K562 (cell line): ENCODE results near the gene LIX1L. TPM values are rescaled to one million over a fixed set of nuclear protein-coding genes. Genes with fewer than 3 reads are reported as not detected.

Source experiments
- ARNT ChIP-seq, 2 experiments: fragments of 450-650 bp; IDR thresholded peaks; 2 replicates each; pipeline ENCODE4 v1.6.1; 2016; ENCODE audit warnings: mild to moderate bottlenecking in 1 of 2
- BCOR ChIP-seq: fragments of 450-650 bp; IDR thresholded peaks from 2 replicates; pipeline ENCODE4 v1.6.1; 2016
- ELF2 ChIP-seq: fragments of 250-450 bp; sonication (Bioruptor Pico); IDR thresholded peaks from 2 replicates; pipeline ENCODE4 v1.5.0; 2021; ENCODE audit warnings: mild to moderate bottlenecking
- FOXK2 ChIP-seq, 2 experiments: fragments of 450-650 bp; IDR thresholded peaks in 1 of 2; conservative IDR thresholded peaks in 1 of 2; 2 replicates each; pipeline ENCODE4 v1.6.1; 2016; ENCODE audit warnings: low read depth in 2 of 2, mild to moderate bottlenecking in 1 of 2
- HDAC2 ChIP-seq: fragments of 450-650 bp; IDR thresholded peaks from 2 replicates; pipeline ENCODE4 v1.6.1; 2016; ENCODE audit warnings: mild to moderate bottlenecking
- HDGF ChIP-seq: fragments of 450-650 bp; IDR thresholded peaks from 2 replicates; pipeline ENCODE4 v1.6.1; 2016
- KLF13 ChIP-seq: fragments of 450-650 bp; IDR thresholded peaks from 2 replicates; pipeline ENCODE4 v1.6.1; 2016; ENCODE audit warnings: missing genetic modification characterization, low read depth, mild to moderate bottlenecking, missing compliant biosample characterization, moderate library complexity, borderline replicate concordance
- MAFK ChIP-seq: IDR thresholded peaks from 2 replicates; pipeline ENCODE4 v1.6.1; 2011; ENCODE audit warnings: low read length, improper control_type of control experiment
- MEF2A ChIP-seq: IDR thresholded peaks from 2 replicates; pipeline ENCODE4 v1.6.1; 2011; ENCODE audit warnings: low read depth, mild to moderate bottlenecking, low read length, moderate library complexity; ENCODE audit not compliant: control insufficient read depth
- POLR3A ChIP-seq: IDR thresholded peaks from 2 replicates; pipeline ENCODE4 v1.6.1; 2011; ENCODE audit warnings: borderline replicate concordance, mild to moderate bottlenecking, moderate library complexity; ENCODE audit not compliant: insufficient read length, insufficient read depth; ENCODE audit errors: extremely low read depth
- SMAD4 ChIP-seq: fragments of 250-450 bp; sonication (Bioruptor Pico); conservative IDR thresholded peaks from 2 replicates; pipeline ENCODE4 v1.8.0; 2021; ENCODE audit warnings: inconsistent platforms, mild to moderate bottlenecking, moderate library complexity
- SNRNP70 ChIP-seq: fragments of 200-400 bp; formaldehyde crosslinking; optimal IDR thresholded peaks from 2 replicates; pipeline ENCODE3; 2017; ENCODE audit warnings: low read depth, low read length
- TBP ChIP-seq: optimal IDR thresholded peaks from 2 replicates; pipeline ENCODE3; 2011; ENCODE audit warnings: low read depth, low read length, improper control_type of control experiment
- ZNF707 ChIP-seq: fragments of 250-450 bp; sonication (Bioruptor Pico); conservative IDR thresholded peaks from 2 replicates; pipeline ENCODE4 v1.8.0; 2022; ENCODE audit warnings: inconsistent platforms, mild to moderate bottlenecking, moderate library complexity
- polyA plus RNA-seq, 8 experiments: library from polyadenylated mRNA; depleted of rRNA in 4 of 8; stranded (reverse) in 5 of 8; unstranded in 3 of 8; fragments of >200 nt; fragmentation: Nextera tagmentation in 2 of 8; fragmentation: Illumina TruSeq in 1 of 8; extraction: Ambion mirVana in 2 of 8; extraction: Trizol in 1 of 8; gene quantifications; 2 replicates each; pipeline versions ENCODE4 v1.2.1 to v1.2.3, GENCODE V29; 2011 to 2014; ENCODE audit warnings: inconsistent platforms in 1 of 8, missing spikeins in 1 of 8
- total RNA-seq, 7 experiments: library from RNA; depleted of rRNA in 6 of 7; stranded (reverse); fragments of >200 nt in 6 of 7; fragmentation: Illumina TruSeq in 2 of 7; extraction: Trizol in 2 of 7; gene quantifications; 2 replicates each; pipeline versions ENCODE4 v1.2.1 to v1.2.3, GENCODE V29; 2011 to 2021; ENCODE audit warnings: low replicate concordance in 1 of 7
- TF ChIP-seq, protein P1 (sequence below): fragments of 250-450 bp; sonication (Bioruptor Pico); IDR thresholded peaks from 2 replicates; pipeline ENCODE4 v1.9.0; 2021; ENCODE audit warnings: mild to moderate bottlenecking
- TF ChIP-seq, protein P2 (sequence below): fragments of 450-650 bp; IDR thresholded peaks from 2 replicates; pipeline ENCODE4 v1.6.1; 2017; ENCODE audit warnings: antibody characterized with exemption
- TF ChIP-seq, protein P3 (sequence below), 2 experiments: fragments of 450-650 bp in 1 of 2; sonication (generic) in 1 of 2; formaldehyde crosslinking in 1 of 2; IDR thresholded peaks; 2 replicates each; pipeline versions ENCODE4 v1.7.1 to v1.9.0; 2016 to 2022; ENCODE audit warnings: inconsistent platforms in 1 of 2, mild to moderate bottlenecking in 1 of 2, missing genetic modification reagents in 1 of 2

The LIX1L gene
- total and polyA plus RNA-seq, 9 of the 15 experiments (the other 6 are each of a cell fraction or from before 2014, with no cell fraction given): 4.6 to 26.5 (median 12.5) TPM

DNA sequence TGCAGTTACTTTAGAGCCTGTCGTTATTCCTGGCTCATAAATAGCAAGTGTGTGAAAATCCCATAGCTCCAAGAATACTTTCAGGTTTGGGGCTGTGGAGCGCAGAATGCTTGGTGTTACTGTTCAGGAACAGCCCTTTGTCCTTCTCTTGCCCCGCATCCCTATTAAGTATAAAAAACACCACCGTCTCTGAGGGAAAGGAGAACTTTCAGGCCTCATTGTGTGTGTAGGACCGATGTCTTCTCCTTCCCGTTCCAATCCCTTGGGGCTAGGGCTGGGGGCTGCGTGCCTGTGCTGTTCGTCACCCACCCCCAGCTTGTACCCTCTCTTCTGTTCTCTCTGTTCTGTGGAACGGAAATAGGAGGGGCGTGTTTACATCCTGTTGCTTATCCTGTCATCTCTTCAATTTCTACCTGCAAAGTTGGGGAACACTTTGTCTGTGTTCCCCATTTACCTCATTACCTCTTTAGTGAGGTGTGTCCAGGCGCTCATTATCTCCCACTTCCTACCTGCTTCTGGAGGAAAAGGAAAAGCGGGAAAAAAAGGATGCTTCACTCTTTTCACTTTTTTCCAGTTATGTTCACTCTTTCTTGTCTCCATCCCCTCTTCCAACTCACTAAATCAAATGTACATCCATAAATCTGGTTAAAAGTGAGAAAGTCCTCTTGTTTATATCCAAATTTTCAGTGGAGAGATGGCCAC lies 39.4 kb upstream of the LIX1L start (continued):
- TF ChIP-seq ZNF707 (CRISPR knock-in tag) (no peak), SNRNP70 (no peak), SMAD4 (CRISPR knock-in tag) (peak; percentile 7; the same call in 1 of the 2 replicates), BCOR (no peak), POLR3A (no peak), TBP (peak; percentile 47), KLF13 (0 out of 2 replicates have a peak, but pooled peaks have one; percentile 20), HDAC2 (peak; percentile 16), FOXK2 (conservative IDR thresholded peaks at IDR 0.05 in 1 of 2, IDR thresholded peaks at IDR 0.05 in 1 of 2; ENCODE audit: low read depth in 2 of 2) (peak; percentile 95 to 98), ELF2 (CRISPR knock-in tag) (0 out of 2 replicates have a peak, but pooled peaks have one; percentile 8), HDGF (peak; percentile 90; the same call in 1 of the 2 replicates), ARNT (IDR thresholded peaks at IDR 0.05) (peak in 1 of 2 experiments; percentile 8; a peak in 2 of 4 replicates), MAFK (no peak), MEF2A (0 out of 2 replicates have a peak, but pooled peaks have one; percentile 43)
- TF ChIP-seq, protein P1, sequence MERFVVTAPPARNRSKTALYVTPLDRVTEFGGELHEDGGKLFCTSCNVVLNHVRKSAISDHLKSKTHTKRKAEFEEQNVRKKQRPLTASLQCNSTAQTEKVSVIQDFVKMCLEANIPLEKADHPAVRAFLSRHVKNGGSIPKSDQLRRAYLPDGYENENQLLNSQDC (CRISPR knock-in tag): 0 out of 2 replicates have a peak, but pooled peaks have one; percentile 7
- TF ChIP-seq, protein P2, sequence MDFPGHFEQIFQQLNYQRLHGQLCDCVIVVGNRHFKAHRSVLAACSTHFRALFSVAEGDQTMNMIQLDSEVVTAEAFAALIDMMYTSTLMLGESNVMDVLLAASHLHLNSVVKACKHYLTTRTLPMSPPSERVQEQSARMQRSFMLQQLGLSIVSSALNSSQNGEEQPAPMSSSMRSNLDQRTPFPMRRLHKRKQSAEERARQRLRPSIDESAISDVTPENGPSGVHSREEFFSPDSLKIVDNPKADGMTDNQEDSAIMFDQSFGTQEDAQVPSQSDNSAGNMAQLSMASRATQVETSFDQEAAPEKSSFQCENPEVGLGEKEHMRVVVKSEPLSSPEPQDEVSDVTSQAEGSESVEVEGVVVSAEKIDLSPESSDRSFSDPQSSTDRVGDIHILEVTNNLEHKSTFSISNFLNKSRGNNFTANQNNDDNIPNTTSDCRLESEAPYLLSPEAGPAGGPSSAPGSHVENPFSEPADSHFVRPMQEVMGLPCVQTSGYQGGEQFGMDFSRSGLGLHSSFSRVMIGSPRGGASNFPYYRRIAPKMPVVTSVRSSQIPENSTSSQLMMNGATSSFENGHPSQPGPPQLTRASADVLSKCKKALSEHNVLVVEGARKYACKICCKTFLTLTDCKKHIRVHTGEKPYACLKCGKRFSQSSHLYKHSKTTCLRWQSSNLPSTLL: peak; percentile 15; the same call in 1 of the 2 replicates
- TF ChIP-seq, protein P3, sequence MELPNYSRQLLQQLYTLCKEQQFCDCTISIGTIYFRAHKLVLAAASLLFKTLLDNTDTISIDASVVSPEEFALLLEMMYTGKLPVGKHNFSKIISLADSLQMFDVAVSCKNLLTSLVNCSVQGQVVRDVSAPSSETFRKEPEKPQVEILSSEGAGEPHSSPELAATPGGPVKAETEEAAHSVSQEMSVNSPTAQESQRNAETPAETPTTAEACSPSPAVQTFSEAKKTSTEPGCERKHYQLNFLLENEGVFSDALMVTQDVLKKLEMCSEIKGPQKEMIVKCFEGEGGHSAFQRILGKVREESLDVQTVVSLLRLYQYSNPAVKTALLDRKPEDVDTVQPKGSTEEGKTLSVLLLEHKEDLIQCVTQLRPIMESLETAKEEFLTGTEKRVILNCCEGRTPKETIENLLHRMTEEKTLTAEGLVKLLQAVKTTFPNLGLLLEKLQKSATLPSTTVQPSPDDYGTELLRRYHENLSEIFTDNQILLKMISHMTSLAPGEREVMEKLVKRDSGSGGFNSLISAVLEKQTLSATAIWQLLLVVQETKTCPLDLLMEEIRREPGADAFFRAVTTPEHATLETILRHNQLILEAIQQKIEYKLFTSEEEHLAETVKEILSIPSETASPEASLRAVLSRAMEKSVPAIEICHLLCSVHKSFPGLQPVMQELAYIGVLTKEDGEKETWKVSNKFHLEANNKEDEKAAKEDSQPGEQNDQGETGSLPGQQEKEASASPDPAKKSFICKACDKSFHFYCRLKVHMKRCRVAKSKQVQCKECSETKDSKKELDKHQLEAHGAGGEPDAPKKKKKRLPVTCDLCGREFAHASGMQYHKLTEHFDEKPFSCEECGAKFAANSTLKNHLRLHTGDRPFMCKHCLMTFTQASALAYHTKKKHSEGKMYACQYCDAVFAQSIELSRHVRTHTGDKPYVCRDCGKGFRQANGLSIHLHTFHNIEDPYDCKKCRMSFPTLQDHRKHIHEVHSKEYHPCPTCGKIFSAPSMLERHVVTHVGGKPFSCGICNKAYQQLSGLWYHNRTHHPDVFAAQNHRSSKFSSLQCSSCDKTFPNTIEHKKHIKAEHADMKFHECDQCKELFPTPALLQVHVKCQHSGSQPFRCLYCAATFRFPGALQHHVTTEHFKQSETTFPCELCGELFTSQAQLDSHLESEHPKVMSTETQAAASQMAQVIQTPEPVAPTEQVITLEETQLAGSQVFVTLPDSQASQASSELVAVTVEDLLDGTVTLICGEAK (IDR thresholded peaks at IDR 0.05): 0 out of 2 replicates have a peak, but pooled peaks have one; percentile 11
- TF ChIP-seq, protein P3 (CRISPR knock-in tag; IDR thresholded peaks at IDR 0.05): no peak
